SK-N-SH treated with all-trans-retinoic acid at 6 μM for 48 hours (cell line): ENCODE results near the gene COL6A3.

Experiments
- ATAC-seq: fragments of 200-7000 bp; cut with Tn5 transposase; 3 replicates; pipeline ENCODE4 v1.9.1; 2020; ENCODE audit warnings: mild to moderate bottlenecking, moderate library complexity
- ARNTL ChIP-seq: fragments of 450-650 bp; formaldehyde crosslinking; IDR thresholded peaks from 2 replicates; pipeline ENCODE4 v1.5.0; 2020; ENCODE audit warnings: low read depth, mild to moderate bottlenecking, moderate library complexity, borderline replicate concordance
- BACH2 ChIP-seq: fragments of 250-450 bp; sonication (Bioruptor Pico); IDR thresholded peaks from 2 replicates; pipeline ENCODE4 v1.9.0; 2021; ENCODE audit warnings: mild to moderate bottlenecking, borderline replicate concordance
- CREB5 ChIP-seq: fragments of 250-450 bp; sonication (Bioruptor Pico); IDR thresholded peaks from 2 replicates; pipeline ENCODE4 v1.5.1; 2020; ENCODE audit warnings: low read depth, mild to moderate bottlenecking, moderate library complexity
- CSDC2 ChIP-seq: fragments of 250-450 bp; sonication (Bioruptor Pico); IDR thresholded peaks from 2 replicates; pipeline ENCODE4 v1.5.0; 2020; ENCODE audit warnings: mild to moderate bottlenecking, moderate library complexity
- ESRRG ChIP-seq: fragments of 250-450 bp; sonication (Bioruptor Pico); IDR thresholded peaks from 2 replicates; pipeline ENCODE4 v1.6.1; 2021; ENCODE audit warnings: mild to moderate bottlenecking
- GLIS3 ChIP-seq: fragments of 250-450 bp; sonication (Bioruptor Pico); IDR thresholded peaks from 2 replicates; pipeline ENCODE4 v1.5.0; 2020; ENCODE audit warnings: mild to moderate bottlenecking, moderate library complexity
- ISL1 ChIP-seq: fragments of 250-450 bp; sonication (Bioruptor Pico); IDR thresholded peaks from 2 replicates; pipeline ENCODE4 v2.1.2; 2022; ENCODE audit warnings: mild to moderate bottlenecking, moderate library complexity
- OSR1 ChIP-seq: fragments of 250-450 bp; sonication (Bioruptor Pico); IDR thresholded peaks from 2 replicates; pipeline ENCODE4 v1.8.0; 2022; ENCODE audit warnings: moderate library complexity, mild to moderate bottlenecking, inconsistent platforms
- PATZ1 ChIP-seq: fragments of 250-450 bp; sonication (Bioruptor Pico); IDR thresholded peaks from 2 replicates; pipeline ENCODE4 v1.8.0; 2020; ENCODE audit warnings: mild to moderate bottlenecking, moderate library complexity, borderline replicate concordance
- RARB ChIP-seq: fragments of 250-450 bp; sonication (Bioruptor Pico); IDR thresholded peaks from 2 replicates; pipeline ENCODE4 v1.8.0; 2021; ENCODE audit warnings: mild to moderate bottlenecking, moderate library complexity
- TCF4 ChIP-seq: fragments of 250-450 bp; sonication (Bioruptor Pico); IDR thresholded peaks from 2 replicates; pipeline ENCODE4 v1.8.0; 2021; ENCODE audit warnings: mild to moderate bottlenecking, moderate library complexity, borderline replicate concordance
- TOX ChIP-seq: fragments of 250-450 bp; sonication (Bioruptor Pico); IDR thresholded peaks from 2 replicates; pipeline ENCODE4 v1.8.0; 2021; ENCODE audit warnings: mild to moderate bottlenecking, moderate library complexity, borderline replicate concordance
- ZC3H10 ChIP-seq: fragments of 250-450 bp; sonication (Bioruptor Pico); IDR thresholded peaks from 2 replicates; pipeline ENCODE4 v1.5.1; 2021; ENCODE audit warnings: mild to moderate bottlenecking, moderate library complexity
- ZFP3 ChIP-seq: fragments of 250-450 bp; sonication (Bioruptor Pico); IDR thresholded peaks from 2 replicates; pipeline ENCODE4 v1.5.0; 2020; ENCODE audit warnings: mild to moderate bottlenecking, moderate library complexity
- ZFP30 ChIP-seq: fragments of 450-650 bp; formaldehyde crosslinking; IDR thresholded peaks from 2 replicates; pipeline ENCODE4 v1.5.0; 2022; ENCODE audit warnings: mild to moderate bottlenecking, moderate library complexity
- ZNF565 ChIP-seq: fragments of 450-650 bp; formaldehyde crosslinking; conservative IDR thresholded peaks from 2 replicates; pipeline ENCODE4 v1.5.0; 2020; ENCODE audit warnings: low read depth, mild to moderate bottlenecking, moderate library complexity
- ZNF70 ChIP-seq: fragments of 450-650 bp; formaldehyde crosslinking; IDR thresholded peaks from 2 replicates; pipeline ENCODE4 v1.5.0; 2020; ENCODE audit warnings: mild to moderate bottlenecking, moderate library complexity
- ZNF8 ChIP-seq: fragments of 450-650 bp; formaldehyde crosslinking; IDR thresholded peaks from 2 replicates; pipeline ENCODE4 v1.5.0; 2020; ENCODE audit warnings: mild to moderate bottlenecking, moderate library complexity
- TF ChIP-seq, protein P1 (sequence below): fragments of 250-450 bp; sonication (Bioruptor Pico); IDR thresholded peaks from 2 replicates; pipeline ENCODE4 v1.5.1; 2021; ENCODE audit warnings: mild to moderate bottlenecking, moderate library complexity
- TF ChIP-seq, protein P2 (sequence below): fragments of 250-450 bp; sonication (Bioruptor Pico); IDR thresholded peaks from 2 replicates; pipeline ENCODE4 v1.5.0; 2020; ENCODE audit warnings: mild to moderate bottlenecking, moderate library complexity
- TF ChIP-seq, protein P3 (sequence below): fragments of 250-450 bp; sonication (Bioruptor Pico); IDR thresholded peaks from 2 replicates; pipeline ENCODE4 v1.8.0; 2021; ENCODE audit warnings: low read depth, mild to moderate bottlenecking, moderate library complexity, borderline replicate concordance

Gene COL6A3

DNA sequence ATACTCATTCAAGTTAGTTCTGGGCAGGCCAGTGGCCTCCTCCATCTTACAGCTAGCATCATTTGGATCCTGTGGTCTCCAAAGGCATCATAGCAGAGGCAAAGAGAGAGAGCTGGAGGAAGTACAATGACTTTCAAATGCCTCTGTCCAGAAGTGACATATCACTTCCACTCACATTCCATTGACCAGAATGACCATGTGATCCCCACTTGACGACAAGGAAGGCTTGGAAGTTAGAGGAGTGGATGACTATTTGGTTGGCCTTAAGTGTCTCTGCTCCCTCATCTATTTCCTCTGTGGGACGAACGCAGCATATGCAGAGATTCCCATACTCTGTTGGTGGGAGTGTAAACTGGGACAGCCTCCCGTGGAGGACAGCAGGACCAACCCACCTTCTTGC is 45.3 kb upstream of the COL6A3 start:
- TF ChIP-seq TOX (CRISPR knock-in tag) (no peak), OSR1 (CRISPR knock-in tag) (no peak), PATZ1 (no peak), ESRRG (CRISPR knock-in tag) (no peak), ZFP30 (CRISPR knock-in tag) (no peak), BACH2 (CRISPR knock-in tag) (no peak), ISL1 (no peak), ZNF8 (CRISPR knock-in tag) (no peak), CREB5 (CRISPR knock-in tag) (no peak), ZNF70 (CRISPR knock-in tag) (no peak), RARB (CRISPR knock-in tag) (no peak), ZNF565 (CRISPR knock-in tag) (no peak), ARNTL (no peak), CSDC2 (CRISPR knock-in tag) (no peak), TCF4 (CRISPR knock-in tag) (no peak)
- TF ChIP-seq, protein P1, sequence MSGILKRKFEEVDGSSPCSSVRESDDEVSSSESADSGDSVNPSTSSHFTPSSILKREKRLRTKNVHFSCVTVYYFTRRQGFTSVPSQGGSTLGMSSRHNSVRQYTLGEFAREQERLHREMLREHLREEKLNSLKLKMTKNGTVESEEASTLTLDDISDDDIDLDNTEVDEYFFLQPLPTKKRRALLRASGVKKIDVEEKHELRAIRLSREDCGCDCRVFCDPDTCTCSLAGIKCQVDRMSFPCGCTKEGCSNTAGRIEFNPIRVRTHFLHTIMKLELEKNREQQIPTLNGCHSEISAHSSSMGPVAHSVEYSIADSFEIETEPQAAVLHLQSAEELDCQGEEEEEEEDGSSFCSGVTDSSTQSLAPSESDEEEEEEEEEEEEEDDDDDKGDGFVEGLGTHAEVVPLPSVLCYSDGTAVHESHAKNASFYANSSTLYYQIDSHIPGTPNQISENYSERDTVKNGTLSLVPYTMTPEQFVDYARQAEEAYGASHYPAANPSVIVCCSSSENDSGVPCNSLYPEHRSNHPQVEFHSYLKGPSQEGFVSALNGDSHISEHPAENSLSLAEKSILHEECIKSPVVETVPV (CRISPR knock-in tag), result no peak
- no peak; the same call in 2 of the 3 replicates for ATAC-seq

DNA sequence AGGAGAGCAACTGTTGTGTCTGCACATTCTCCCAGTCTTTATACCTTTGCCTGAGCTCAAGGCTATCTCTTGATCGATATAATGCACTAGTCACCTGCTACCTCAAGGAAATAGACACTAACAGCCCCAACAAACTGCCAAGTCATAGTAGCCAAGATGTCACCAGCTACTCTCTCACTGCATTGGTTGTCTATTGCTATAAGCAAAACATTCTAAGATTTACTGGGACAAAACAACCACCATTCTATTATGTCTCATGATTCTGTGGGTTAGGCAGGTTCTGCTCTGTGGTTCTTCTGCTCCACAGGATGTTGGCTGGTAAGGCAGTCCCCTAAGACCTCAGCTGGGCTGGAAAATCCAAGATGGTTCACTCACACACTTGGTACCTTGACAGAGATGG is 44.6 kb upstream of the COL6A3 start:
- TF ChIP-seq, protein P2, sequence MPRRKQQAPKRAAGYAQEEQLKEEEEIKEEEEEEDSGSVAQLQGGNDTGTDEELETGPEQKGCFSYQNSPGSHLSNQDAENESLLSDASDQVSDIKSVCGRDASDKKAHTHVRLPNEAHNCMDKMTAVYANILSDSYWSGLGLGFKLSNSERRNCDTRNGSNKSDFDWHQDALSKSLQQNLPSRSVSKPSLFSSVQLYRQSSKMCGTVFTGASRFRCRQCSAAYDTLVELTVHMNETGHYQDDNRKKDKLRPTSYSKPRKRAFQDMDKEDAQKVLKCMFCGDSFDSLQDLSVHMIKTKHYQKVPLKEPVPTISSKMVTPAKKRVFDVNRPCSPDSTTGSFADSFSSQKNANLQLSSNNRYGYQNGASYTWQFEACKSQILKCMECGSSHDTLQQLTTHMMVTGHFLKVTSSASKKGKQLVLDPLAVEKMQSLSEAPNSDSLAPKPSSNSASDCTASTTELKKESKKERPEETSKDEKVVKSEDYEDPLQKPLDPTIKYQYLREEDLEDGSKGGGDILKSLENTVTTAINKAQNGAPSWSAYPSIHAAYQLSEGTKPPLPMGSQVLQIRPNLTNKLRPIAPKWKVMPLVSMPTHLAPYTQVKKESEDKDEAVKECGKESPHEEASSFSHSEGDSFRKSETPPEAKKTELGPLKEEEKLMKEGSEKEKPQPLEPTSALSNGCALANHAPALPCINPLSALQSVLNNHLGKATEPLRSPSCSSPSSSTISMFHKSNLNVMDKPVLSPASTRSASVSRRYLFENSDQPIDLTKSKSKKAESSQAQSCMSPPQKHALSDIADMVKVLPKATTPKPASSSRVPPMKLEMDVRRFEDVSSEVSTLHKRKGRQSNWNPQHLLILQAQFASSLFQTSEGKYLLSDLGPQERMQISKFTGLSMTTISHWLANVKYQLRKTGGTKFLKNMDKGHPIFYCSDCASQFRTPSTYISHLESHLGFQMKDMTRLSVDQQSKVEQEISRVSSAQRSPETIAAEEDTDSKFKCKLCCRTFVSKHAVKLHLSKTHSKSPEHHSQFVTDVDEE, result no peak
- TF ChIP-seq ZC3H10 (CRISPR knock-in tag), result no peak
- TF ChIP-seq TOX (CRISPR knock-in tag), result no peak
- TF ChIP-seq BACH2 (CRISPR knock-in tag), result no peak
- TF ChIP-seq ZFP3 (CRISPR knock-in tag), result no peak
- TF ChIP-seq ISL1, result no peak
- TF ChIP-seq CREB5 (CRISPR knock-in tag), result no peak
- TF ChIP-seq ESRRG (CRISPR knock-in tag), result no peak
- no peak for ATAC-seq

- ATAC-seq, result no peak
- TF ChIP-seq ESRRG (CRISPR knock-in tag) (no peak), ZNF565 (CRISPR knock-in tag) (no peak), ZC3H10 (CRISPR knock-in tag) (no peak), BACH2 (CRISPR knock-in tag) (no peak), TOX (CRISPR knock-in tag) (no peak), PATZ1 (no peak), GLIS3 (CRISPR knock-in tag) (no peak), ZNF8 (CRISPR knock-in tag) (no peak), CREB5 (CRISPR knock-in tag) (no peak)
- TF ChIP-seq, protein P3, sequence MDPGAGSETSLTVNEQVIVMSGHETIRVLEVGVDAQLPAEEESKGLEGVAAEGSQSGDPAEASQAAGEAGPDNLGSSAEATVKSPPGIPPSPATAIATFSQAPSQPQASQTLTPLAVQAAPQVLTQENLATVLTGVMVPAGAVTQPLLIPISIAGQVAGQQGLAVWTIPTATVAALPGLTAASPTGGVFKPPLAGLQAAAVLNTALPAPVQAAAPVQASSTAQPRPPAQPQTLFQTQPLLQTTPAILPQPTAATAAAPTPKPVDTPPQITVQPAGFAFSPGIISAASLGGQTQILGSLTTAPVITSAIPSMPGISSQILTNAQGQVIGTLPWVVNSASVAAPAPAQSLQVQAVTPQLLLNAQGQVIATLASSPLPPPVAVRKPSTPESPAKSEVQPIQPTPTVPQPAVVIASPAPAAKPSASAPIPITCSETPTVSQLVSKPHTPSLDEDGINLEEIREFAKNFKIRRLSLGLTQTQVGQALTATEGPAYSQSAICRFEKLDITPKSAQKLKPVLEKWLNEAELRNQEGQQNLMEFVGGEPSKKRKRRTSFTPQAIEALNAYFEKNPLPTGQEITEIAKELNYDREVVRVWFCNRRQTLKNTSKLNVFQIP (CRISPR knock-in tag), result no peak
Measured at GRCh38 chr2:237457388-237457941, 43.5 kb upstream of the COL6A3 start.
